Measurements from ENCODE around the gene CARD11.

CARD11 gene

DNA sequence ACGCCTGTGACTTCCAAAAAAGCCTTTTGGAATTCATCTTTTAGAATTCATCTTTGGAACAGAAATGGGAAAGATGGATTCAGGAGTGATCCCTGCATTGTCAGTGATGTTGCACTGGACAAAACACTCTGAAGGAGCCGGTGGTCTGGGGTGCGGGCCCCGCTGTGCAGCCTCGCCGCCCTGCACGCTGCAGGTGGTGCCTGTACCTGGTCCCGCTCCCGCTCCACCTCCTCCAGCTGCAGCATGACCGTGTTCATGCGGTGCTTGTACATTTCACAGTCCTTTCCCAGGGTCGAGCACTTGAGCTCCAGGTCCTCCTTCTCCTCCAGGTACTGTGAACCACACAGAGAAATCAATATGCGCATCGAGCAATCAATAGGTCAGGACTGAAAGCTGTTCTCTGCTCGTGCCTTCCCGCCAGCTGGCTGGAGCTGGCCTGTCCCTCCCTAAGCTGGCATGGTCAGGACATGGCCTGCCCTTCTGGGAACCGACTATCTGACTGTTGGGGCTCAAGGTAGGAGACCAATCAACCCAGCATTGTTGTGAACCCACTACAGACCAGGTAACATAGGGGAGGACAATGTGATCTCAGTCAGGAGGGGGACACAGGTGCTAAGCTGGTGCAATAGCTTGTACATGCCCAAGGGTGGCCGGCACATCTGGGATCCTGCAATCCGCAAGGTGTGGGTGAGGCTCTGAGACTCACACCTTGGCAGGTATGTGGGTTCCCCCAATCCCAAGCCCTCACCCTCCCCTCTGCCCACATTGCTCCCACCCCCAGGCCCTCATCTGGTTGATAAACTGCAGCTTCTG lies 105.8 kb downstream of the CARD11 start:
- DNase-seq = no peak

DNA sequence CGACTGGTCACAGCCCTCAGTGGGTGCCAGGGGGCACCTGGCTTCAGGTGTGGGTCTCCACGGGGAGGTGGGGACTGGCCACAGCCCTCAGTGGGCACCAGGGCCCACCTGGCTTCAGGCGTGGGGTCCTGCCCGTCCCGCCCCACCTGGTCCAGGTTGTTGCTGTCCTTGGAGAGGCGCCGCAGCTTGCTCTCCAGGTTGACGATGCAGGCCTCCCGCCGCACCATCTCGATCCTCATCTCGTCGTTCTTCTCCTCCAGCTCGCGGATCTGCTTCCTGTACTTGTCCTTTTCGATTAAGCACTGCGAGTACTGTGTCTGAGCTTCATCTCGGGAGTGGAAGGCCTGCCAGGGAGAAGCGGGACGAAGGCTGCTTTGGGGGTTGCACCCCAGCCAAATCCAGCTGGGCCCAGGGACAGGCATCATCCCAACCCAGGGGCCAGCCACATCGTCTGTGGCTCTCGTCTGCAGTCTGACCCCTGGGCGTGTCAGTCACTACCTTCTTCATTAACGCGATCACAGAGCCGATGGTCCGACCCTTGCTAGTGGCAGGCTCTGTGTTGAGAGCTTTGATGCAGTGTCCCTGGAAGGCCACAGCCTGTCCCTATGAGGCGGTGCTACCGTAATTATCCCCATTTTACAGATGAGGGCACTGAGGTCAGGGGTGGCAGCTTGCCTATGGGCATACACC lies 106.6 kb downstream of the CARD11 start:
- no peak for DNase-seq

DNA sequence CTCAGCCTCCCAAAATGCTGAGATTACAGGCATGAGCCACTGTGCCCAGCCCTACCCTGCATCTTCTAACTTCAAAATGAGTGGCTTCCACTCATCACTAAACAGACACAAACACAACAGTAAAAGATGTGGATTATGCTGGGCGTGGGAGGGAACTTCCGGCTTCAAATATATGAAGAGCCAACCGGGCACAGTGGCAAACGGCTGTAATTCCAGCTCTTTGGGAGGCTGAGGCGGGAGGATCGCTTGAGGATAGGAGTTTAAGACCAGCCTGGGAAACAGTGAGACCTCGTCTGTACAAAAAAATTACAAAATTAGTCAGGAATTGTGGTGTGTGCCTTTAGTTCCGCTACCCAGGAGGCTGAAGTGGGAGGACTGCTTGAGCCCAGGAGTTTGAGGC lies 107.4 kb downstream of the CARD11 start:
- no peak for DNase-seq

DNA sequence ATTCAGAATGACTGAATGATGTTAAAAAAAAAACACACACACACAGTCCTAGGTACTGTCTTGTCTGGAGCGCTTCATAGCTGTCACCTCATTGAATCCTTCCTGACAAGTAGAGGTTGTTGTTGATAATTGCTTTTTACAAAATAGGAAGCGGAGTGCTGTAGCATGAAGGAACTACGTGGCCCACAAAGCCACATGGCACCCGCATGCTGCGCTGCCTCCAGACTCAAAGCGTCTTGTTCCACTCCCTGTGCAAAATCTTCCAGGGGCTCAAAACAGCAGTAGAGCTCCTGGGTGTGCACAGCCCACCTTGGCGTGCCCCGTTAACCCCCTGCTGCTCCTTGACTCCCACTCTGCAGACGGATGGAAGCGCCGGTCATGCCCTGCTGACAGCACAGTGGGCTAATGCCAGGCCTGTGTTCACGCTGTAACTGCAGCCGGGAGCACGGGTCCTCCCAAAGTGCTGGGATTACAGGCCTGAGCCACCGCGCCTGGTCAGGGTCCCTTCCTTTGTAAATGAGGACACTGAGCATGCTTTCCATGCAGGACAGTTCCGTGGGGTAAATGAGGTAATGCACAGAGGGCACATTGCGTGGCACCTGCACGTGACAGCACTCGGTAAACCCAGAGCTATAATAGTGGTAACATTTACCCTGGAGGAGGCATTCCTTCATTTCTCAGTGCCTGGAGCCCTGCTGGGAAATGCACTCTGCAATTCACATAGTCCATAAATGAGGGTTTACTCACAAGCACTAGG lies 108.5 kb downstream of the CARD11 start:
- no peak for DNase-seq

DNA sequence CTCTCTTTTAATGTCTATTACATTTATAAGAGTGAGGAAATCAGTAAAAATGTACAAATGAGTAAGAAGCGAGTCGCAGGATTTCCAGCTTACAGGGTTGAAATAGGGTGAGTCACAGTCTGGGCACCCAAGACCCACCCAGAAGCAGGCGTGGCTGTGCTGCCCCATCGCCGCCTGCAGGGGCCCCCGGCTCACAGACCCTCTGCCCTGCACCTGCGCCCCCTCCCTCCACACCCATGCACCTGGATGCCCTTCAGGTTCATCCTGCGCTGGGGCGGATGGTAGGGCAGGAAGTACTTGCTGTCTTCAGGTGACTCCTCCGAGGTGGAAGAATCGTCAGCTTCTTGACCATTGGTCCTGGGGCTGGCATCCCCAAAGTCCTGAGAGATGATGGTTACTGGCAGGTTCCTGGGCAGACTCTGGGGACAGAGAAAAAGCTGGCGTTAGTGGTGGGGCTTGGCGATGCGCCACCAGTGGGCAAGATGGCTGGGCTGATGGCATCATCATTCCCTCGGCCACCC lies 109.4 kb downstream of the CARD11 start:
- DNase-seq = no peak

DNA sequence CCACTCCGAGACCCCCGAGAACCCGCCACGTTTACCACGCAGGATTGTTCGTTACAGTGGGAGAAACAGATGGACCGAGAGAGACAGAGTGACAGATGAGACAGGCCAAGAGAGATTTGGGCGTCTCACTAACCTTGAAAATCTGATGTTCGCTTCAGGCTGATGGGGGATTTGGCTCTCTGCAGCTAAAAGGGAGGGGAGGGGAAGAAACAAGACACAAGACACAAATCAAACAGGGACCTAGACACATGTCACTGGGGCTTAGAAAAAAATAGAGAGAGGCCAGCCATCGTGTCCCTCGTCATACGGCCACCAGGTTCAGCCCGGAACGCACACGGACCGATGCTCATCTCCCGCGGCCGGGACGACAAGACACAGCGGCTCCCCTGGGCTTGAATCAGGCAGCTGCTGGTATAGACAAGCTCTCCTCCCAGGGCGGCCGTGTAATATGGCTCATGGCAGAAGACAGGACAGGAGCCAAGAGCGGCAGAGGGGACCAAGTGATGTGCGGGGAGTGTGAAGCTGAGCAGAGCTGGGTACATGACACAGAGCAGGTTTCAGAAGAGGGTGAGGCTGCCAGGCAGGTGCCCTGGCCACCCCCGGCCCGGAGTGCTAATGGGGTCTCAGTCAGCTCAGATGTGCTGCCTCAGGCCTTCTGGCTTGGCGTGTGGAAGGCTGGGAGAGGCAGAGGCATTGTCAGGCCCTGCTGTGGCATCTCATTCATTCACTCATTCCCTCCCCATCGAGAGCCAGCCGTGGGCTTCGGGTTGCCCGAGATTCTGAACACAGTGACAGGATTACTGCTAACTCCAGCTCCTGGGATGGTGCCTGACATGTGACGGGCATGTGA lies 111.0 kb downstream of the CARD11 start:
- no peak for DNase-seq

DNA sequence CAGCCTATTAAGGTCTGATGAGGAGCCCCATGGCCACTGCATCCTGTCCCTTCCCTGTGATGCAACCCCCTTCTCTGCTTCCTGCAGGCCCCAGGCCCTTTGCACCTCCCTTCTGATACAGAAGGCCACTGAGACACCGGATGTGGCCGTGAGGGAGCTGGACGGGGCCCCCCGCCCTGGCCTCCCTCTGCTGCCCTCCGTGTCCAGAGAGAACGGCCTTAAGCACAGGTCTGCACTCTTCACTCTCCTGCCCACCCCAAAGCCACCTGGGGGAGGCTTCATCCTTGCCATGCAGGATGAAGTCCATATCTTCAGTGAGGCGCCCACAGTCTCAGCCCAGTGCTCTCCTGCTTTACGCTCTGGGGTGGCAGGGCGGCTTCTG lies 112.6 kb downstream of the CARD11 start:
- no peak for DNase-seq

DNA sequence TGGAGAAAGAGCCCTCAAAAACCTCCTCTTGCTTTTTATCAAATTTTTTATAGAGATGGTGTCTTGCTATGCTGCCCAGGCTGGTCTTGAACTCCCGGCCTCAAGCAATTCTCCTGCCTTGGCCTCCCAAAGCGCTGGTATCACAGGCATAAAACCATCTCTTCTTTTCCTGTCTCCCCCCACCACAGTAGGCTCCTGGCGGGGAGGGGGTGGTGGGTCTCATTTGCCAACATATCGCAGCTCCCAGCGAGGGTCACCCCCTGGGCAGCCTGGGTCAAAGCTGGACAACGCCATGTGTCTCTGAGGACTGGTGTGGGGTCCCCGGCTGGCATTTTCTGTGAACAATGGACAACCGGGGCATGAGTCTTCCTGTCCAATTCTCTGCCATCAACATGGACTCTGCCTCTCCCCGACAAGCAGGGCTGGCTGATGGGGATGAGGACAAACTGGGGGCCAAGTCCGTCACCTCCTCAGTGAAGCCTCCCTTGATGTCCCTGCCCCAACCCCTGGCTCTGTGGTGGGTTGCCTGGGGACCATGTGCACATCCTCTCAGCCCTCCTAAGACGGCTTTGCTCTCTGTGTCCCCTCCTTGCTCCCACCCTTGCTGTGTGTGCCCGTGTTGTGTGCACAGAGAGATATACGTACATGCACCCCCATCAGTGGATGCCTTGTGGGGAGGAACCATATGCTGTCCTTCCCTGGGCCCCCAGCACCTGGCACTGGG lies 113.2 kb downstream of the CARD11 start:
- DNase-seq = no peak

DNA sequence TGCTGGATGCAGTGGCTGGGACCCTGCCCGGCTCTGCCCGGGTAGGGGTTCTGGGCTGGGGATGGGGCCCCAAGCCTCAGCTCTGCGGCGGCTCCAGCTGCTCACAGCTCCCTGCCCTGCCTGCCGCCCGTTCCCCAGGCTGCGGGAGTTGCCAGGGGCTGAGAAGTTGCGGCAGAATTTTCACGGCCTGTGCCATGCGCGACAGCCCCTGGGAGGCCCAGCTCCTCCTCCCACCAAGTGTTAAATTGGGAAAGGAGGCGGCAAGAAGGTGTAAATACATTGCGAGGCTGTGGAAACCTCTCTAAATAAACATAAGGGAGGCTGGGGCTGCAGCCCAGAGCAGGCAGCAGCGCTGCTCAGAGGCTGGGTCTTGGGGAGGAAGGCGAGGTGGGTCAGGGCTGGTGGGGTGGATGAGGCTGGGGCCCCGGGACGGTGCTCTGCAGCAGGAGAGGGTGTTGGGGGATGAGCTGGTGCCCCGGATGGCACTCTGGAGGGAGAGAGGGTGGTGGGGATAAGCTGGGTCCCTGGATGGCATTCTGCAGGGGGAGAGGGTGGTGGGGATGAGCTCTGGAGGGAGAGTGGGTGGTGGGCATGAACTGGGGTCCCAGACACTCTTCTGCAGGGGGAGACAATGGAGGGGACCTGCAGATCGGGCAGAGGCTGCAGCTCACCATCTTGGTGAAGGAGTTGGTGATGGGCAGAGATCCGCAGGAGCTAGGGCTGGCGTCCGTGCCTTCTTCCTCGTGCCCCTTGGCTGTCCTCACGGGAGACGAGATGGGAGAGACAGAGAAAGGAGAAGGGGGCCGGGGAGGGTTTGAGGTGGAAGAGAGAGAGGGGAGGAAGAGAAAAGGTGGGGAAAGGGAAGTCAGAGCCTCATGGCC lies 114.1 kb downstream of the CARD11 start:
- no peak for DNase-seq

DNA sequence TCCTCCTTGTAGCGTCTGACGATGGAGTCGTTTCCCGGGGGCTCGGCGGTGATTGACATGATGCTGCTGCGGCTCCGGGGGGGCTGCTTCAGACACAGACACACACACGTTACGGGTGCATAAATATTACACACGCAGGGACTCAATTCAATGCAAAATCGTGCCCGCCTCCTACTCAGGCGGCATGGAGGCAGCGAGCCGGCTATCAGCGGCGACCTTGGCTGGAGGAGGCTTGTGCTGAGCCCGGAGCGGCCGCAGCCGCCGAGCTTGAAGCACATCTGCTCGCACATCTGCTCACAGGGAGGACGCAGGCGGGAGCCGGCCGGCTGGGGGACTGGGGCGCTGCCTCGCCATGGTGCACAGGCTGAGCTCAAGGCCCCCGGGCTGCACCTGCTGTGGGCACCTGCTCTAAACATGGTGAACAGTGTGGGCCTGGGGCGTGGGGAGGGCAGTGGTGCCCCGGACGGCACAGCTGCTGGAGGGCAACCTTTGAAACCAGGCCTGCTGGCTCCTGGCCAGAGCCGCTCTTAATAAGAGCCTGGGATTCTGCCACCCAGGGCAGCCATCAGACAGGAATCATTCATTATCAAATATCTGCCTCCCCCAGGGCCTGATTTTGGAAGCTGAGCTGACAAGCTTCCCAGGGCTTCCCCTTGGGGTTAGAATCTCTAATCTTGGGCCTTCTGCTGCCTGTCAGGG lies 114.9 kb downstream of the CARD11 start:
- DNase-seq = no peak

DNA sequence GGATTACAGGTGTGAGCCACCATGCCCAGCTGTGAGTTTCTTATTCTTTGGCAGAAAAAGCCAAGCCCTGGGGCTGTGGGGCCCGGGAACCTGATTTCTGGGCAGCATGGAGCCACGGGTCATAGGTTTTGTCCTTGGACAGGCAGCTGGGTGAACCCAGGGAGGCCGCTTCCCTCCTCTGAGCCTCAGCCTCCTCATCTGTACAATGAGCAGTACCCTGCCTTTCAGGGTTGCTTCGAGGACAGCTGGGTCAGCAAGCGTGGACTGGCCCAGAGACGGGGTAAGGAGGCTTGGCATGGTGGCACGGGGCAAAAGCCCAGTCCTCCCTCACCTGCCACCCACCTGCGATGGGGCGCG lies 115.4 kb downstream of the CARD11 start:
- DNase-seq = no peak

DNA sequence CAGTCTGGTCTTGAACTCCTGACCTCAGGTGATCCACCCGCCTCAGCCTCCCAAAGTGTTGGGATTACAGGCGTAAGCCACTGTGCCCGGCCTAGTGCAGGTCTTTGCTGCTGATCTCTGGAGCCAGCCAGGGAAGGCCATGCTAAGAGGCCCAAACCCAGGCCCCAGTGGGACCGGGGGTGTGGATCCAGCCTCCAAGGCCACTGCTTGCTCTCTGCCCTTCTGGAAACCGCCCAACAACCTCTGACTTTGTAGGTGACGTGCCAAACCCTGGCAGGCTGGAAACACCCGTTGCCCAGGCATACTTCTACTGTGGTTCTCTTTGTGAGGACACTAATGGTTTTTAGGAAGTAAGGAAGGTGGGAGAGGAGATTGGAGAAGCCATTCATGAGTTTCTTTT lies 116.1 kb downstream of the CARD11 start:
- DNase-seq = no peak

DNA sequence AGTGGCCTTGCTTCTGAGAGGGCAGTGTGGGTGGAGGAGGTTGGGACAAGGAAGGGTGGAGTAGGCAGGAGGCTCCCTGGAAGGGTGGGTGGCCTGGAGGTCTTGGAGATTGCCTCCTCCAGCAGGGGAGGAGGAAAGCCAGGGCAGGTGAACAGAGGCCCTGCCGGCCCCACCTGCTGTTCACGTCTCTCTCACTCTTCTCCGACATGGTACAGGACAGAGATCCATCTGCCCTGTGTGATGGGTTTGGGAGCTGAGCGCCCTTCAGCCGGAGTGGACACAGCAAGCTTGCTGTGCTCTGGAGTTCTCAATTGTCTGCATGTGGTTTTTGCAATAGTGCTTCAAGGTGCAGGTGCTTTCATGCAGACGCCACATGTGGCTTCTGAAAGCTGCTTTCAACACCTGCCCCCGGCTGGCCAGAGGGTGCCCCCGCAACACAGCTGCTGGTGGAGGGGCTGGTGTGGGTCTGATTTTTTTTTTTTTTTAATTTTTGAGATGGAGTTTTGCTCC lies 116.7 kb downstream of the CARD11 start:
- DNase-seq = no peak

DNA sequence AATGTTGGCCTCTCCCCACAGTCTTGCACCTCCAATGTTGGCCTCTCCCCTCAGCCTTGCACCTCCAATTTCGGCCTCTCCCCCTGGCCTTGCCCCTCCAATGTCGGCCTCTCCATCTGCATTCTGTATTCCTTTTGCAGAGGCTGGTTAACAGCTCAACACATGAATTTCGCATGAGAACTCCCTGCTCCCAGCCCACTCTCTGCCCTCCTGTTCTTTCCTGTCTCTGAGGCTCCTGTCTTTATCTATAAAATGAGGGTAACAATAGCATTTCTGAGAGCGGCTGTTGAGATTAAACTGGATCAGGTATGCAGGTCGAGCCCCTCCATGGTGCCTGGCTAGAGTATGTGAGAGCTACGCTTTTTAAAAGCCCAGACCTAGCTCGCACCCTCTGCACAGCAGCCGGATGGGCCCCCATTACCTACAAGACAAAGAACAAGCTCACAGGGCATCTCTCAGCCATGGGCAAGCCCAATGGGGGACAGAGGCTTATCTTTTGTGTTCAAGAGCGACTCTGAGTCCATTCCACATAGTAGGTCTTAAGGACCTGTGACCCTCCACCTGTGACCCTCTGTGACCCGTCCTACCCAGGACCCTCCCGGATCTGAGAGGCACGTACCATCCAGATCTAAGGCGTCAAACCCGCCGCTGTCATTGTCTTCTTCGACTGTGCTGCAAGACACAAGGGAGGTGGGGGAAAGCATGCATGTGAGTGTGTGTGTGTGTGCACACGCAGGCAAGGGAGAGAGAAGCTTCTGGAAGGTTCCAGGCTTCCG lies 117.4 kb downstream of the CARD11 start:
- DNase-seq = no peak

DNA sequence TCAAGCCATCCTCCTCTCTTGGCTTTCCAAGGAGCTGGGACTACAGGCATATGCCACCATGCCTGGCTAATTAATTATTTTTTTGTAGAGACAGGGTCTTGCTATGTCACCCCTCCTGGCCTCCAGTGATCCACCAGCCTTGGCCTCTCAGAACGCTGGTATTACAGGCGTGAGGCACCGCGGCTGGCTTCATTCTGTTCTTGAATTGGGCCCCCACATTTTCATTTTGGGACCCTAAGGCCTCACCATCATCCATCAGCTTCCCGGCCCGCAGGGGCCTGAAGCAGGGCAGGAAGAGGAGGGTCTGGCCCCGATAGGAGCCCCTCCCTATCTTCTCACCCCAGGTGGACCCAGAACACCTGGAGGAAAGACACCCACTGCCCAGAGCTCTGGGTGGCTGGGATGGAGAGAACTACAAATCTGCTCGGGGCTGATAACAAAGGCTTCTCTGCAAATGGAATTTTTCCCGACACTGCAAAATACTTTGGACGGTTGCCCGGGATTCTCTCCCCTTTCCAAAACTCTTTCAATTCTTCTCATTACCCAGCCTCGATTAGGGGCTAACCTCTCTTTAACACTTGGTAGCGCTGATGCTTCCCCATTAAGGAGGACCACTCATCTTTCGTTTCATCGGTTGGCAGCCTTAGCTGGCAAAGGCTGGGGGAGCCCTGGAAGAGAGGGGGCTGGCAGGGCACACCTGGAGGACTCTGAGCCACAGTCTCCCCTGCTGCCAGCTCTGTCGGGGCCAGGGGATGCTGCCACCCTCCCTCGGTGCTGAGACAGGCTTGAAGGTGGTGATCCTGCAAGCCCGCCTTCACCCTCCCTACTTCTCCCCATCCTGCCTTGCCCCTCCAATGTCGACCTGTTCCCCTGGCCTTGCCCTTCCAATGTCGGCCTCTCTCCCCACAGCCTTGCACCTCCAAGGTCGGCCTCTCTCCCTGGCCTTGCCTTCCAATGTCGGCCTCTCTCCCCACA lies 118.5 kb downstream of the CARD11 start:
- DNase-seq = no peak

DNA sequence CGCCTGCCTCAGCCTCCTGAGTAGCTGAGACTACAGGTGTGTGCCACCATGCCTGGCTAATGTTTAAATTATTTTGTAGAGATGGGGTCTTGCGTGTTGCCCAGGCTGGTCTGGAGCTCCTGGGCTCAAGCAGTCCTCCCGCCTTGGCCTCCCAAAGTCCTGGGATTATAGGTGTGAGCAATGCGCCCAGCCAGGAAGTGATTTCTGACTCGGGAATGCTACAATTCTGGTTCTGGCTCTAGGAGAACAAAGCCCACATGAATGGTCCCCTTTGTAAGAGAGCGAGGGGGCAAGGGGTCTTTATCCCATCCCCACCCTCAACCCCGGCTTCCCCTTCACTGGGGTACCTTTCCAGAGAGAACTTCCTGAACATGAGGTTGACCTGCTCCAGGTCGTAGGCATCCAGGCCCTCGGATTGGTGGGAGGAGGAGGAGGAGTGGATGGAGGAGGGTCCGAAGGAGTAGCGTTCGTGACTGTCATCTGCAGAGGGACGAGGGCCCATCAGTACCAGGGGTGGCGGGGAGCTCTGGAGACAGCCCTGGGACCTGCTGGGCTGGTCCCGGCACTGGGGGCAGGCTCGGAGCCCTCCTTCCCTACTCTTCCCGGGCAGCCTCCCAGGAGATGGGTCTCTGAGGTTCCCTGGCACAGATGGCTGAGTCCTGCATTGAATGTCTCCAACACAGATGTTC lies 119.6 kb downstream of the CARD11 start:
- DNase-seq = no peak

DNA sequence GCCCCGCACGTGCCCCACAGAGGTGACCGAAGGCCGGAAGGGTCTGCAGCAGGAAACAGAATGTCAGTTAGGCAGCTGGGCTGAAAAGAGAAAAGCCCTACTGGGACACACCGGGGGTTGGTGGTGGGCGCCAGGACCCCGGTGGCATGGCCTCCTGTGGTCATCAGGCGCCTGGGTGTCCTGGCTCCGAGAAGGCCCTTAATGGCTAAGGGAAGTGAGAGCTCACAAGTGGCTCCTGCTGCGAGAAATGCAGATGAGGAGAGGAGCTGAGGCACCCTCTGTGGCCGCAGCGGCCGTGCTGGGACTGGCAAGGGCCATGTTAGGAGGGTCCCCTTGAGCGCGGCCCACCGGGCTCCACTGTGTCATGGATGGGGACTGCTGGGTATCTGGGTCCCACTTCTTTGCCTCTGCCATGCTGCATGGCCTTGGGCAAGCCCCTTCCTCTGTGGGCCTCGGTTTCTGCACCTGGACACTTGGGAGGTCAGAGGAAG lies 120.3 kb downstream of the CARD11 start:
- DNase-seq = no peak
